Measurements from ENCODE around the gene EFHD1. TPM values are rescaled to one million over a fixed set of nuclear protein-coding genes. Genes with fewer than 3 reads are reported as not detected.
A peak's percentile ranks its signal among the peaks of the same experiment; 100 is the strongest.
"Not testable (repeated sequence)": the region's sequence is repeated elsewhere in the genome, so short reads cannot be mapped to it uniquely, and the experiment has no call there.

EFHD1 gene
- total and polyA plus RNA-seq, 7 donors = 6.6 to 20.7 (median 10.0) TPM

DNA sequence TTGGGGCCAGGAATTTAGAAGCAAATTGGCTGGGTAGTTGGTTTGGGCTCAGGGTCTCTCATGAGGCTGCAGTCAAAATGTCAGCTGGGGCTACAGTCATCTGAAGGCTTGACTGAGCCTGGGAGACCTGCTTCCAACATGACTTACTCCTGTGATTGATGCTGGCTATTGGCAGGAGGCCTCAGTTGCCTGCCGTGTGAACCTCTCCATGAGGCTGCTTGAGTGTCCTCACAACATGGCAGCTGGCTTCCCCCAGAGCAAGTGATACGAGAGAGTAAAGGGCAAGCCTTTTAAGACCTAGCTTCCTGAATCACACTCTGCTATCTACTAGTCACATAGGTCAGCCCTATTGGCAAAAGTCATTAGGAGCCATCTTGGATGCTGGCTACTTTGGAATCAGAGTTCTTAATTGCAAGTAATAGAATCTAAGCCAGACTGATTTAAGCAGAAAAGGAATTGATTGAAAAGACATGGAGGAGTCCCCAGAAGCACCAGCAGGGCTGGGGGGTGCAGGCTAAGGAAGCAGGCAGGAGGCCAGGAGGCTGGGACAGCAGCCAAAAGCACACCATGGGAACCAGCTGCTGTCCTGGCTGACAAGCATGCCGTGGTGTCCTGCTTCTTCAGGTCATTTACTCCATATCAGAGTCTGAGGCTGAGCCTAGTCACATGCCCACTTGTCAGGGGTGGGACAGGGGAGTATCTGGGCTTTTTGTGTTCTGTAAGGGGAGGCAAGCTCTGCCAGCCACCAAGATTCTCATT is 55.9 kb downstream of the EFHD1 start:
- H3K9me3 ChIP-seq = no peaks in the 10 kb centered on the region
- no peak overlapping the region for H3K4me3 ChIP-seq
- ATAC-seq (peak in 1 of 4 donors; percentile 47), DNase-seq (peak; percentile 27 to 58)
- intact Hi-C loops (cut with DNase I) = no loop called here
- peaks cover 6% of the 10 kb centered on the region for H3K4me1 ChIP-seq
- no peaks in the 10 kb centered on the region for H3K27me3 ChIP-seq (ENCODE audit: insufficient read depth in 3 of 3, low read length in 2 of 3)
- H3K27ac ChIP-seq = no peak overlapping the region
- WGBS, 3 donors = 40 to 53% (median 44%) methylated on average over 3 of the region's 3 CpGs
- H3K36me3 ChIP-seq (ENCODE audit: insufficient read depth in 1 of 2, low read depth in 1 of 2) = no peaks in the 10 kb centered on the region
- TF ChIP-seq, protein P1, sequence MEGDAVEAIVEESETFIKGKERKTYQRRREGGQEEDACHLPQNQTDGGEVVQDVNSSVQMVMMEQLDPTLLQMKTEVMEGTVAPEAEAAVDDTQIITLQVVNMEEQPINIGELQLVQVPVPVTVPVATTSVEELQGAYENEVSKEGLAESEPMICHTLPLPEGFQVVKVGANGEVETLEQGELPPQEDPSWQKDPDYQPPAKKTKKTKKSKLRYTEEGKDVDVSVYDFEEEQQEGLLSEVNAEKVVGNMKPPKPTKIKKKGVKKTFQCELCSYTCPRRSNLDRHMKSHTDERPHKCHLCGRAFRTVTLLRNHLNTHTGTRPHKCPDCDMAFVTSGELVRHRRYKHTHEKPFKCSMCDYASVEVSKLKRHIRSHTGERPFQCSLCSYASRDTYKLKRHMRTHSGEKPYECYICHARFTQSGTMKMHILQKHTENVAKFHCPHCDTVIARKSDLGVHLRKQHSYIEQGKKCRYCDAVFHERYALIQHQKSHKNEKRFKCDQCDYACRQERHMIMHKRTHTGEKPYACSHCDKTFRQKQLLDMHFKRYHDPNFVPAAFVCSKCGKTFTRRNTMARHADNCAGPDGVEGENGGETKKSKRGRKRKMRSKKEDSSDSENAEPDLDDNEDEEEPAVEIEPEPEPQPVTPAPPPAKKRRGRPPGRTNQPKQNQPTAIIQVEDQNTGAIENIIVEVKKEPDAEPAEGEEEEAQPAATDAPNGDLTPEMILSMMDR (IDR thresholded peaks at IDR 0.05) = no peak

- H3K9me3 ChIP-seq; H3K36me3 ChIP-seq (ENCODE audit: insufficient read depth in 1 of 2, low read depth in 1 of 2); intact Hi-C loops (cut with DNase I); H3K27me3 ChIP-seq (ENCODE audit: insufficient read depth in 3 of 3, low read length in 2 of 3); ATAC-seq; DNase-seq; H3K4me1 ChIP-seq; H3K27ac ChIP-seq; H3K4me3 ChIP-seq: not testable (repeated sequence)
- 95 to 99% (median 95%) methylated on average over 13 of the region's 13 CpGs for WGBS, 3 donors
Observed at GRCh38 chr2:232691117-232691516, 57.7 kb downstream of the EFHD1 start.

- DNase-seq = no peak
- H3K4me1 ChIP-seq = peaks cover 11% of the 10 kb centered on the region
- H3K9me3 ChIP-seq = no peaks in the 10 kb centered on the region
- H3K27me3 ChIP-seq (ENCODE audit: insufficient read depth in 3 of 3, low read length in 2 of 3) = no peaks in the 10 kb centered on the region
- TF ChIP-seq, protein P1 (IDR thresholded peaks at IDR 0.05) = no peak
- intact Hi-C loops (cut with DNase I) = no loop called here
- H3K4me3 ChIP-seq = no peak overlapping the region
- no peaks in the 10 kb centered on the region for H3K36me3 ChIP-seq (ENCODE audit: insufficient read depth in 1 of 2, low read depth in 1 of 2)
- ATAC-seq = no peak
- WGBS, 3 donors = 80 to 85% (median 84%) methylated on average over 4 of the region's 4 CpGs
- H3K27ac ChIP-seq = no peak overlapping the region
Observed at GRCh38 chr2:232693344-232693743, 59.9 kb downstream of the EFHD1 start.

DNA sequence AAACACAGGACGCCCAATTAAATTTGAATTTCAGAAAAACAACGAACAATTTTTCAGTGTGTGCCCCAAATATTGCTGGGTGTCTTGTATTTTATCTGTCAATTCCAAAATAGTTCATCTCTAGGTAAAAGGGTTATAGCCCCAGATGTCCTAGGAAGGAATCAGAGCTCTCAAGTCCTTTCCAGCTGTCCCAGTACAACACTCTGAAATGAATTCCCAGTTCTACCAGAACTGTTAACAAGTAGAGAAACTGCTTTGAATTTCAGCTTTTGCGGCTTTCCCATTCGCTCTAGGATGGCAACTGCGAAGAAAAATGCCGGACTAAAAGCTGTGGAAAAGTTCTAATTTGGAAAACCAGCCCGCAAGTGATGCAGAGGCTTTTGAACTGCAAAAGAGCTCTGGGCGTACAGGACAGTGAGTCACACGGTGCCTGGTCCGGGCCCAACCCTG is 63.2 kb downstream of the EFHD1 start:
- TF ChIP-seq, protein P1 (IDR thresholded peaks at IDR 0.05) = no peak
- Histone ChIP-seq H3K4me1 (peaks cover 33% of the 10 kb centered on the region), H3K9me3 (no peaks in the 10 kb centered on the region), H3K4me3 (peak overlapping the region; percentile 95), H3K27me3 (ENCODE audit: insufficient read depth in 3 of 3, low read length in 2 of 3) (no peaks in the 10 kb centered on the region), H3K36me3 (ENCODE audit: insufficient read depth in 1 of 2, low read depth in 1 of 2) (no peaks in the 10 kb centered on the region), H3K27ac (peak overlapping the region; percentile 99)
- intact Hi-C loops (cut with DNase I) = no loop called here
- no peak for DNase-seq
- peak in 2 of 4 donors; percentile 0 to 3 for ATAC-seq
- WGBS, 3 donors = 26 to 31% (median 28%) methylated on average over 10 of the region's 10 CpGs

DNA sequence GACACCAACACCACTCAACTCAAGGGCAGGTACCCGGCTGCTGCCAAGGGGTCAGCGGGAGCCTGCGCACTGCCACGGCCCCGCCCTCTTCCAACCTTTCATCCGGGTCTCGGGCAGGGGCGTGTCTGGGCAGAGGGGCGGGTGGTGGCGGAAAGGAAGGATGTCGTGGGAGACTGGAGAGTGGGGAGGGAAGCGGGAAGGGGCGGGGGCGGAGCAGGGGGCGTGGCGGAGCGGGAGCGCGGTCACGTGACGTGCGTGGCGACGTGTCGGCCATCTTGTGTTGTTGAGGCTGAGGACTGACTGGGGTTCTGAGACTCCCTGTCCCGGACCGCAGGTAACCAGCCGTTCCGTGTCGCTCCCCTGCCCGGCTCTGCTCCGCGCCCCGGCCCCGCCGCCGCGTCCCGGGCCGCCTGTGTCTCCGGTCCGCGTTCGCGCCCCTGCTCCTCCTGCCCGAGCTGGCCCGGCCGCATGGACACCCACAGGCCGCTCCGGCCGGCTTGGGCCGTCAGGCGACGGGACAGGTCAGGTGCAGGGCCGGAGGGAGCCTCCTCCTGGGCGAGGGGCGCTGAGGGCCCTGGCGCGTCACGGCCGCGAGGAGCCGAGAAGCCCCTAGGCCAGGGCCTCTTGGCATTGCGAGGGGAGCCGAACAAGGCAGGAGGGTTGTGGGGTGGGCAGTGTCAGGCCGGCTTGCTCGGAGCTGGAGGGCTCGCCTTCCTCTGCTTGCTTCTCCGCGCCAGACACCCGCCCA is 63.8 kb downstream of the EFHD1 start, which contains the start of gene GIGYF2:
GIGYF2 (plus strand) TSS at position 273 of the 748 bp plus-strand sequence. CDS start 37,867 bp downstream, outside the sequence.
- H3K27me3 ChIP-seq (ENCODE audit: insufficient read depth in 3 of 3, low read length in 2 of 3) = no peaks in the 10 kb centered on the region
- peaks cover 35% of the 10 kb centered on the region for H3K4me1 ChIP-seq
- 0% methylated on average over 41 to 71 of the region's 71 CpGs for WGBS, 3 donors
- no peaks in the 10 kb centered on the region for H3K9me3 ChIP-seq
- ATAC-seq = peak; percentile 97 to 99 (median 97)
- H3K27ac ChIP-seq = peak within 1 kb of the TSS; percentile 99
- peak within 1 kb of the TSS; percentile 95 for H3K4me3 ChIP-seq
- intact Hi-C loops (cut with DNase I) = no loop called here
- H3K36me3 ChIP-seq (ENCODE audit: insufficient read depth in 1 of 2, low read depth in 1 of 2) = no peaks in the 10 kb centered on the region
- DNase-seq = peak; percentile 97 to 98
- TF ChIP-seq, protein P1 (IDR thresholded peaks at IDR 0.05) = no peak
